Measurements from ENCODE around the gene NDUFAB1. TPM values are rescaled to one million over a fixed set of nuclear protein-coding genes. Genes with fewer than 3 reads are reported as not detected.

The NDUFAB1 gene
- total RNA-seq, 1 experiment from 2014 or later: 189 TPM

- ChIA-PET CTCF (no interaction called here), POLR2A (no interaction called here)
- H3K9me3 Mint-ChIP-seq: no peaks in the 10 kb centered on the region
- no peak for ATAC-seq
- TF ChIP-seq AFF4 (CRISPR knock-in tag; IDR thresholded peaks at IDR 0.05; ENCODE audit: borderline replicate concordance): no peak
- no peak for TF ChIP-seq ZNF219 (CRISPR knock-in tag; IDR thresholded peaks at IDR 0.05; ENCODE audit: borderline replicate concordance)
- 0 out of 2 replicates have a peak overlapping the region, but pooled peaks have one; percentile 19 for H3K27ac Mint-ChIP-seq
- H3K4me3 Mint-ChIP-seq: no peak overlapping the region
- DNase-seq (ENCODE audit: low spot score): no peak
- peaks cover 66% of the 10 kb centered on the region for H3K36me3 Mint-ChIP-seq
- peaks cover 9% of the 10 kb centered on the region; the same call in 1 of the 2 replicates for H3K4me1 Mint-ChIP-seq
- no peaks in the 10 kb centered on the region for H3K27me3 Mint-ChIP-seq (ENCODE audit: low read depth)
Observed at GRCh38 chr16:23562505-23562904, 33.6 kb downstream of the NDUFAB1 start.

- H3K27me3 Mint-ChIP-seq (ENCODE audit: low read depth): no peaks in the 10 kb centered on the region
- no peaks in the 10 kb centered on the region for H3K9me3 Mint-ChIP-seq
- ChIA-PET CTCF (interaction anchor here (1.0 kb wide), 1 partner anchor 35 kb away, joined by 3 read pairs; no protein-coding TSS in a partner anchor), POLR2A (no interaction called here)
- no peak overlapping the region for H3K27ac Mint-ChIP-seq
- H3K4me3 Mint-ChIP-seq: no peak overlapping the region
- peaks cover 13% of the 10 kb centered on the region for H3K4me1 Mint-ChIP-seq
- DNase-seq (ENCODE audit: low spot score) (no peak), ATAC-seq (no peak)
- H3K36me3 Mint-ChIP-seq: peaks cover 57% of the 10 kb centered on the region
- TF ChIP-seq FOXP1 (CRISPR knock-in tag; IDR thresholded peaks at IDR 0.05; ENCODE audit: borderline replicate concordance) (no peak), NFATC4 (CRISPR knock-in tag; IDR thresholded peaks at IDR 0.05) (no peak), IRF1 (CRISPR knock-in tag; IDR thresholded peaks at IDR 0.05) (no peak), TEAD4 (CRISPR knock-in tag; IDR thresholded peaks at IDR 0.05) (no peak), NR1H2 (CRISPR knock-in tag; IDR thresholded peaks at IDR 0.05) (no peak), AR (CRISPR knock-in tag; IDR thresholded peaks at IDR 0.05) (no peak), JAZF1 (CRISPR knock-in tag; IDR thresholded peaks at IDR 0.05) (no peak), GABPB1 (CRISPR knock-in tag; IDR thresholded peaks at IDR 0.05) (no peak), PREB (CRISPR knock-in tag; IDR thresholded peaks at IDR 0.05; ENCODE audit: borderline replicate concordance) (no peak), OVOL2 (CRISPR knock-in tag; IDR thresholded peaks at IDR 0.05; ENCODE audit: borderline replicate concordance) (no peak), ZNF512 (CRISPR knock-in tag; IDR thresholded peaks at IDR 0.05; ENCODE audit: borderline replicate concordance) (no peak), ZNF425 (CRISPR knock-in tag; conservative IDR thresholded peaks at IDR 0.05) (no peak), ZNF281 (CRISPR knock-in tag; IDR thresholded peaks at IDR 0.05) (no peak)
Observed at GRCh38 chr16:23561586-23561985, 34.5 kb downstream of the NDUFAB1 start.

All from WTC11 (cell line).